Esophagus muscularis mucosa (tissue), 4 donors: ENCODE measurements around the gene ZNF831. TPM values are rescaled to one million over a fixed set of nuclear protein-coding genes. Genes with fewer than 3 reads are reported as not detected.

Source experiments
- DNase-seq: peaks from one replicate; pipeline ENCODE4 v3.0.0-alpha.2; 2017; ENCODE audit errors: extremely low spot score
- H3K27ac ChIP-seq, 4 donors: fragments of 200-600 bp; sonication (generic); replicated peaks in 1 of 4; 1 replicate in 3 of 4; 2 replicates in 1 of 4; pipeline ENCODE4 v1.5.1; 2016 to 2019; ENCODE audit warnings: mild to moderate bottlenecking in 1 of 4
- H3K27me3 ChIP-seq, 4 donors: fragments of 200-600 bp; sonication (generic); one replicate each; pipeline versions ENCODE4 v1.5.1 to v1.6.0; 2016 to 2019
- H3K36me3 ChIP-seq, 4 donors: fragments of 200-600 bp; sonication (generic); one replicate each; pipeline ENCODE4 v1.5.1; 2016 to 2019
- H3K4me1 ChIP-seq, 4 donors: fragments of 200-600 bp; sonication (generic); one replicate each; pipeline ENCODE4 v1.5.1; 2016 to 2019
- H3K4me3 ChIP-seq, 4 donors: fragments of 200-600 bp; sonication (generic); 1 replicate in 2 of 4; 2 replicates in 2 of 4; pipeline ENCODE4 v1.5.1; 2016 to 2019; ENCODE audit warnings: mild to moderate bottlenecking in 4 of 4, moderate library complexity in 1 of 4
- H3K9me3 ChIP-seq, 4 donors: fragments of 200-600 bp; sonication (generic); 1 replicate in 3 of 4; 2 replicates in 1 of 4; pipeline ENCODE4 v1.5.1; 2016 to 2019
- EP300 ChIP-seq: sonication (generic); formaldehyde crosslinking; IDR thresholded peaks from one replicate; pipeline ENCODE4 v1.6.1; 2017; ENCODE audit warnings: antibody characterized with exemption
- POLR2A ChIP-seq: fragments of 450-650 bp; IDR thresholded peaks from one replicate; pipeline ENCODE4 v1.6.1; 2017; ENCODE audit warnings: antibody characterized with exemption, moderate library complexity, mild to moderate bottlenecking, low read depth
- POLR2AphosphoS5 ChIP-seq, 2 donors: sonication (generic); formaldehyde crosslinking; IDR thresholded peaks; one replicate each; pipeline ENCODE4 v1.6.1; 2017; ENCODE audit warnings: antibody characterized with exemption in 2 of 2
- WGBS: methylation state at CpG from one replicate; pipeline ENCODE4 v1.1.5; 2018; 5-methylcytosine and 5-hydroxymethylcytosine counted together
- intact Hi-C: fragments of 100-400 bp; cut with DNase I; formaldehyde crosslinking; loops from one replicate; pipeline ENCODE4 v1.15.1; 2023
- total RNA-seq, 4 donors: library from RNA; depleted of rRNA; stranded (reverse); fragments of >200 nt; gene quantifications; one replicate each; pipeline versions ENCODE4 v1.1.0 to v1.2.1, GENCODE V29; 2016
- TF ChIP-seq, protein P1 (sequence below), 3 experiments: fragments of 200-600 bp in 2 of 3; fragments of 450-650 bp in 1 of 3; sonication (generic) in 2 of 3; IDR thresholded peaks; one replicate each; pipeline ENCODE4 v1.5.1; 2017 to 2019; ENCODE audit warnings: antibody characterized with exemption in 3 of 3, mild to moderate bottlenecking in 2 of 3, moderate library complexity in 1 of 3

Gene ZNF831
- total RNA-seq, 4 donors from 2014 or later, result 0.34 to 1.3 (median 0.56) TPM

DNA sequence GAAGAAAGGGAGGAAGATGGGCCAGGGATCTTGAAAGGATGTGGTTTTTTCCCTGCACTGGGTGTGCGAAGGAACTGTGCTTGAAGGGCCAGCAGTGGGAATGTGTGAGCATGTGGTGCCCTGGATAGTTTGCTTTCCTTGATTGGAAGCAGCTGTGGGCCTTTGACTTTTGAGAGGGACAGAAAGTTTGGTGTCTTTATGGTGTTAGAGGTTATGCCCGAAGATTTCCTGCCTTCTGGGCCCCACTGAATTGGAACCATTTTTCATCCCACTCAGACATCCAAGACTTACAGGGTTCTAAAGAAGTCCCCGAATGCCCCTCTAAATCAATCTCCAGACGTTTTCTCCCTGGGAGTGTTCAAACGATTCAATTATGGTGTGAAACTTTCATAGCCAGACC is 113.3 kb downstream of the ZNF831 start:
- intact Hi-C loops, result no loop called here
- DNase-seq, result no peak
- H3K36me3 ChIP-seq, result no peaks in the 10 kb centered on the region
- no peak overlapping the region for H3K27ac ChIP-seq
- TF ChIP-seq POLR2A (no peak), EP300 (no peak), POLR2AphosphoS5 (IDR thresholded peaks at IDR 0.05) (no peak)
- TF ChIP-seq, protein P1, sequence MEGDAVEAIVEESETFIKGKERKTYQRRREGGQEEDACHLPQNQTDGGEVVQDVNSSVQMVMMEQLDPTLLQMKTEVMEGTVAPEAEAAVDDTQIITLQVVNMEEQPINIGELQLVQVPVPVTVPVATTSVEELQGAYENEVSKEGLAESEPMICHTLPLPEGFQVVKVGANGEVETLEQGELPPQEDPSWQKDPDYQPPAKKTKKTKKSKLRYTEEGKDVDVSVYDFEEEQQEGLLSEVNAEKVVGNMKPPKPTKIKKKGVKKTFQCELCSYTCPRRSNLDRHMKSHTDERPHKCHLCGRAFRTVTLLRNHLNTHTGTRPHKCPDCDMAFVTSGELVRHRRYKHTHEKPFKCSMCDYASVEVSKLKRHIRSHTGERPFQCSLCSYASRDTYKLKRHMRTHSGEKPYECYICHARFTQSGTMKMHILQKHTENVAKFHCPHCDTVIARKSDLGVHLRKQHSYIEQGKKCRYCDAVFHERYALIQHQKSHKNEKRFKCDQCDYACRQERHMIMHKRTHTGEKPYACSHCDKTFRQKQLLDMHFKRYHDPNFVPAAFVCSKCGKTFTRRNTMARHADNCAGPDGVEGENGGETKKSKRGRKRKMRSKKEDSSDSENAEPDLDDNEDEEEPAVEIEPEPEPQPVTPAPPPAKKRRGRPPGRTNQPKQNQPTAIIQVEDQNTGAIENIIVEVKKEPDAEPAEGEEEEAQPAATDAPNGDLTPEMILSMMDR (IDR thresholded peaks at IDR 0.05), result no peak
- H3K4me3 ChIP-seq, result no peak overlapping the region
- no peaks in the 10 kb centered on the region for H3K4me1 ChIP-seq
- 48% methylated on average over 5 of the region's 5 CpGs for WGBS
- H3K9me3 ChIP-seq, result no peaks in the 10 kb centered on the region
- peaks cover 0 to 38% (median 0%) of the 10 kb centered on the region in 4 donors for H3K27me3 ChIP-seq

DNA sequence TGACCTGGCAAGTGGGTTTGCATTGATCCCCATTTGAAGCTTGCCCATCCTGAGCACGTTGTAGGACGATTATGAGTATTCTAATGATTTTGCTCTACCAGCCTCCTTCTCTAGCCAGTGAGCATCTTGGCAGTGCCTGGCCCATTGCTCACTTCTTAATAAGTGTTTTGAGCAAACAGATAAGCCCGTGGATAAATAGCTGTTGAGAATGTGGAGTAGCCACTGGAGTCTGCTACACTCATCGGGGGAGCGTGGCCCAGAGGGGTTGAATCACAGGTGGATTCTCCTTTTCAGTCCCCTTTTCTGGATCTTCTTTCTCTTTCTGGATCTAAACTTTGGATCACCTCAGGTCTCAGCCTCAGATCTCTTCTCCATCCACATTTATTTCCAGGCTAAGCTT is 120.8 kb downstream of the ZNF831 start:
- no peak overlapping the region for H3K27ac ChIP-seq
- peaks cover 0 to 9% (median 0%) of the 10 kb centered on the region in 4 donors for H3K27me3 ChIP-seq
- DNase-seq, result no peak
- intact Hi-C loops, result no loop called here
- WGBS, result 91% methylated on average over 5 of the region's 5 CpGs
- H3K4me3 ChIP-seq, result no peak overlapping the region
- H3K4me1 ChIP-seq, result no peaks in the 10 kb centered on the region
- no peaks in the 10 kb centered on the region for H3K36me3 ChIP-seq
- TF ChIP-seq, protein P1 (IDR thresholded peaks at IDR 0.05), result no peak
- no peak for TF ChIP-seq EP300
- no peaks in the 10 kb centered on the region for H3K9me3 ChIP-seq

DNA sequence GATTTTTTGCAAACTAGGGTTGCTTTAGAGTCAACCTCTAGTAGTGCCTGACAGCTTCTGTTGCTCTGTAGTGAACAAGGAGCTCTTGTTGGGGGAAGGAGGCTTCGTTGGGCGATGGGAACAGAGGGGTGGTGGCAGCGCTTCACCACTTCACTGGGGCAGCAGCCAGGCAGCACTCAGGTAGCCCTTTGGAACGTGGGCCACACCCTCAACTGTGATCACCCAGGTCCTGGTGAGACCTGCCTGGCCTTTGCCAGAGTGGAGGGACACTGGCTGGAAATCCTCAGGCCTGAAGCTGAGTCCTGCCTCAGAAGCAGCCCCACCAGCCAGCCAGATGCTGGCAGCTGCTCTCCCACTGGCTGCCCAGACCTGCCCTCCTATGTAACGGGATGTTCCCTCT is 126.4 kb downstream of the ZNF831 start:
- DNase-seq, result no peak
- H3K4me3 ChIP-seq, result no peak overlapping the region
- no peak overlapping the region for H3K27ac ChIP-seq
- peaks cover 0 to 36% (median 0%) of the 10 kb centered on the region in 4 donors for H3K27me3 ChIP-seq
- WGBS, result 85% methylated on average over 4 of the region's 5 CpGs
- no peaks in the 10 kb centered on the region for H3K36me3 ChIP-seq
- no peak for TF ChIP-seq POLR2AphosphoS5 (IDR thresholded peaks at IDR 0.05)
- TF ChIP-seq EP300, result no peak
- TF ChIP-seq, protein P1 (IDR thresholded peaks at IDR 0.05), result no peak
- no peak for TF ChIP-seq POLR2A
- no peaks in the 10 kb centered on the region for H3K9me3 ChIP-seq
- intact Hi-C loops, result no loop called here
- H3K4me1 ChIP-seq, result no peaks in the 10 kb centered on the region

DNA sequence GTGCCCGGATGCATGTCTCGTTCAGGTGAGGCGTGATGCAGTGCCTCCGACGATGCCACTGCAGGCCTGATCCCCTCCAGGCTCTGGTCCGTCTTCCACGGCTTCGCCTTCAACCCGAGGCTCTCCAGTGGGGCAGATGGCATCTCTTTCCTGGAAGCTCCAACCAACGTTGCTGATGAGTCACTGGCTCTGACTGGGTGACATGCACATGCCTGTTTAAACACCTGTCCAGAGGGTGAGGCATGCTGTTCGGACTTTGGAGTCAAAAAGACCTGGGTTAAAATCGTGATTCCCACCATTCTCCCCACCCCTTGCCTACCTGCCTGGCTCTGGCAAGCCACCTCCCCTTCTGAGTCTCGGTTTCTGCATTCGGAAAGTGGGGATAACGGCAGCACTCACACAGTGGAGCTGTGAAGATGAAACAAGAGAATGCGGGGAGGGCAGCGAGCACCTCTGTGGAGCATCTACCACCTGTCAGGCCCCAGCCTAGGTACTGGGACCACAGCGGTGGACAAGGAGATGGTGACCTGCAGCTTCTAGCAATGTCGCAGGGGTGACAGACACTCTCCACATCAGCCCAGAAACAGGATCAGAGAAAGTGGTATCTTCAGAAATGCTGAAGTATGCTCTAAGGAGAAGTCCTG is 128.2 kb downstream of the ZNF831 start:
- TF ChIP-seq EP300 (no peak), POLR2A (no peak), POLR2AphosphoS5 (IDR thresholded peaks at IDR 0.05) (no peak)
- TF ChIP-seq, protein P1 (IDR thresholded peaks at IDR 0.05), result no peak
- intact Hi-C loops, result no loop called here
- Histone ChIP-seq H3K27me3 (peaks cover 0 to 29% (median 0%) of the 10 kb centered on the region in 4 donors), H3K4me1 (no peaks in the 10 kb centered on the region), H3K4me3 (no peak overlapping the region), H3K36me3 (no peaks in the 10 kb centered on the region), H3K9me3 (no peaks in the 10 kb centered on the region), H3K27ac (no peak overlapping the region)
- WGBS, result 84% methylated on average over 16 of the region's 19 CpGs
- no peak for DNase-seq

DNA sequence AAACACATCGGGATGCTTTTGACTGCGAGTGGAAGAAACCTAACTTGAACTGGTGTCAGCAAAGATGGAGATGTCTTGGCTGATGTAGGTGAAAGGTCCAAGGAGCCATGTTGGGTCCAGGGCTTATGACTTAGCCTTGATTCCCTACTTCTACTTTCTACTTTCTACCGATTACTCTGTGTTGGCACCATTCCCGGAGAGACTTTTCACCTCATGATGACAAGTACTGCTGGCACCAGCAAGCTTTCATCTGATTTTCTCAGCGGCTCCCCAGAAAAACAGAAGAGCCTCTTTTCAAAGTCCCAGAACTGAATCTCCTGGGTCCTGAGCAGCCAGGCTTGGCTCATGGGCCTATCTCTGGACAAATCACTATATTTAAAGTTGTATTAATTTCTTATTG is 131.9 kb downstream of the ZNF831 start:
- H3K9me3 ChIP-seq, result no peaks in the 10 kb centered on the region
- peaks cover 0 to 9% (median 4%) of the 10 kb centered on the region in 4 donors for H3K4me1 ChIP-seq
- H3K27ac ChIP-seq, result no peak overlapping the region
- intact Hi-C loops, result no loop called here
- H3K27me3 ChIP-seq, result peaks cover 0 to 63% (median 3%) of the 10 kb centered on the region in 4 donors
- WGBS, result 46% methylated on average over 5 of the region's 5 CpGs
- DNase-seq, result no peak
- TF ChIP-seq POLR2AphosphoS5 (IDR thresholded peaks at IDR 0.05), result no peak
- TF ChIP-seq EP300, result no peak
- no peak for TF ChIP-seq POLR2A
- TF ChIP-seq, protein P1 (IDR thresholded peaks at IDR 0.05), result no peak
- no peak overlapping the region for H3K4me3 ChIP-seq
- H3K36me3 ChIP-seq, result no peaks in the 10 kb centered on the region
